ENCODE measurements around the gene ADAMTS15.

DNA sequence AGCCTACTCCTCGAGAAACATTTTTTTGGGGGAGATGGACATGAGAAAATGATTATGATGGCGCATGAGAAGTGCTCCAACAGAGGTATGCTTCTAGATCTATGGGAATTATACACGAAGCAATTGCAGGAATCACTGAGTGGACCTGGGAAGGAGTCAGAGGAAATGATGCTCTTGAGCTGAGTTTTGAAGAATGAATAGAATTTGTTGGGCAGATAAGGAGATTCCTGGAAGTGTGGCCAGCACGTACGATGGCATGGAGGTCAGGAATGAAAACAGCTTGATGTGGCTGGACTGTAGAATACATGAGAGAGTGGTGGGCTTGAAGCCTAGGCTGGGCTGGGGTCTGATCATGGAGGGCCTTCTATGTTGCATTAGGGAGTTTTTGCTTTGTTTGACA lies 31.7 kb downstream of the ADAMTS15 start:
- TF ChIP-seq, protein P1, sequence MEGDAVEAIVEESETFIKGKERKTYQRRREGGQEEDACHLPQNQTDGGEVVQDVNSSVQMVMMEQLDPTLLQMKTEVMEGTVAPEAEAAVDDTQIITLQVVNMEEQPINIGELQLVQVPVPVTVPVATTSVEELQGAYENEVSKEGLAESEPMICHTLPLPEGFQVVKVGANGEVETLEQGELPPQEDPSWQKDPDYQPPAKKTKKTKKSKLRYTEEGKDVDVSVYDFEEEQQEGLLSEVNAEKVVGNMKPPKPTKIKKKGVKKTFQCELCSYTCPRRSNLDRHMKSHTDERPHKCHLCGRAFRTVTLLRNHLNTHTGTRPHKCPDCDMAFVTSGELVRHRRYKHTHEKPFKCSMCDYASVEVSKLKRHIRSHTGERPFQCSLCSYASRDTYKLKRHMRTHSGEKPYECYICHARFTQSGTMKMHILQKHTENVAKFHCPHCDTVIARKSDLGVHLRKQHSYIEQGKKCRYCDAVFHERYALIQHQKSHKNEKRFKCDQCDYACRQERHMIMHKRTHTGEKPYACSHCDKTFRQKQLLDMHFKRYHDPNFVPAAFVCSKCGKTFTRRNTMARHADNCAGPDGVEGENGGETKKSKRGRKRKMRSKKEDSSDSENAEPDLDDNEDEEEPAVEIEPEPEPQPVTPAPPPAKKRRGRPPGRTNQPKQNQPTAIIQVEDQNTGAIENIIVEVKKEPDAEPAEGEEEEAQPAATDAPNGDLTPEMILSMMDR (IDR thresholded peaks at IDR 0.05; ENCODE audit: insufficient read depth, low read depth, low read length) = no peak
- no peak for TF ChIP-seq EZH2 (IDR thresholded peaks at IDR 0.05; ENCODE audit: insufficient read depth, low read length)
